Ishikawa (cell line): ENCODE measurements around the gene WDR73.

Source experiments
- CEBPB ChIP-seq: IDR thresholded peaks from 2 replicates; pipeline ENCODE4 v1.6.1; 2012
- CREB1 ChIP-seq: IDR thresholded peaks from 2 replicates; pipeline ENCODE4 v1.6.1; 2012; ENCODE audit warnings: low read depth
- EGR1 ChIP-seq: IDR thresholded peaks from 2 replicates; pipeline ENCODE4 v1.6.1; 2012
- EP300 ChIP-seq: IDR thresholded peaks from 2 replicates; pipeline ENCODE4 v1.6.1; 2012; ENCODE audit warnings: borderline replicate concordance
- FOXM1 ChIP-seq: IDR thresholded peaks from 2 replicates; pipeline ENCODE4 v1.6.1; 2012; ENCODE audit warnings: low read depth, borderline replicate concordance
- NFIC ChIP-seq: IDR thresholded peaks from 2 replicates; pipeline ENCODE4 v1.6.1; 2012
- RAD21 ChIP-seq: IDR thresholded peaks from 2 replicates; pipeline ENCODE4 v1.6.1; 2012; ENCODE audit warnings: low read depth
- REST ChIP-seq: IDR thresholded peaks from 2 replicates; pipeline ENCODE4 v1.6.1; 2012; ENCODE audit warnings: low read depth, mild to moderate bottlenecking
- TAF1 ChIP-seq: IDR thresholded peaks from 2 replicates; pipeline ENCODE4 v1.6.1; 2012; ENCODE audit warnings: low read depth, mild to moderate bottlenecking
- TCF12 ChIP-seq: IDR thresholded peaks from 2 replicates; pipeline ENCODE4 v1.6.1; 2012; ENCODE audit warnings: low read depth
- TEAD4 ChIP-seq: IDR thresholded peaks from 2 replicates; pipeline ENCODE4 v1.6.1; 2012
- USF1 ChIP-seq: IDR thresholded peaks from 2 replicates; pipeline ENCODE4 v1.6.1; 2012
- YY1 ChIP-seq: IDR thresholded peaks from 2 replicates; pipeline ENCODE4 v1.6.1; 2012; ENCODE audit warnings: low read depth
- ZBTB7A ChIP-seq: IDR thresholded peaks from 2 replicates; pipeline ENCODE4 v1.6.1; 2012; ENCODE audit warnings: low read depth
- TF ChIP-seq, protein P1 (sequence below): IDR thresholded peaks from 2 replicates; pipeline ENCODE4 v1.6.1; 2012

The WDR73 gene

GRCh38 chr15:84608707-84609284 is 45.3 kb downstream of the WDR73 start:
- TF ChIP-seq RAD21: no peak
- TF ChIP-seq ZBTB7A: no peak
- TF ChIP-seq USF1: no peak
- TF ChIP-seq REST: no peak
- TF ChIP-seq TAF1: no peak
- TF ChIP-seq, protein P1, sequence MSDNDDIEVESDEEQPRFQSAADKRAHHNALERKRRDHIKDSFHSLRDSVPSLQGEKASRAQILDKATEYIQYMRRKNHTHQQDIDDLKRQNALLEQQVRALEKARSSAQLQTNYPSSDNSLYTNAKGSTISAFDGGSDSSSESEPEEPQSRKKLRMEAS: no peak
- no peak for TF ChIP-seq CREB1
- TF ChIP-seq TEAD4: no peak
- TF ChIP-seq YY1: no peak

DNA sequence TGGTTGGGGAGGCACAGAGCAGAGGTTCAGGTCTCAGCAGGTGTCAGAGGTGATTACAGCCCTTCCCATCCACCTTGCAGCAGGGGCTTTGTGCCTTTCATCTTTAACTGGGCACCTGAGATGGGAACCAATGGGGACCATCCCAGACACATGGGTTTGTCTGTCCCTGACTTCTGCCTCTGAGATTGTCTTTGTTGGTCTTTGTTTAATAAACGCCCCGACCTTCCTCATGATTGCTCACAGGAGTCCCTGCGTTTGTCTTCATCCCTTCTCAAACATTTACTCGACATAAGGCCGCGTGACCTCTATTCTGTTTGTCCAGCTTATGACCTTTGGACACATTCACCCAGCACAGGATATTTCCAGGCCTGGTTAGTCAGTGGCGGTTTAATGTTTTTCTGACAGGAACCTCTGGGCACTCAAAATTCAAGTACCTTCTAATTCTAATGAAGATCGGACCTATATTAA is 47.4 kb downstream of the WDR73 start:
- TF ChIP-seq NFIC (no peak), CREB1 (no peak), CEBPB (no peak), EGR1 (no peak), ZBTB7A (no peak), TEAD4 (no peak), YY1 (no peak), TAF1 (no peak), TCF12 (no peak), FOXM1 (no peak)
- TF ChIP-seq, protein P1: no peak

DNA sequence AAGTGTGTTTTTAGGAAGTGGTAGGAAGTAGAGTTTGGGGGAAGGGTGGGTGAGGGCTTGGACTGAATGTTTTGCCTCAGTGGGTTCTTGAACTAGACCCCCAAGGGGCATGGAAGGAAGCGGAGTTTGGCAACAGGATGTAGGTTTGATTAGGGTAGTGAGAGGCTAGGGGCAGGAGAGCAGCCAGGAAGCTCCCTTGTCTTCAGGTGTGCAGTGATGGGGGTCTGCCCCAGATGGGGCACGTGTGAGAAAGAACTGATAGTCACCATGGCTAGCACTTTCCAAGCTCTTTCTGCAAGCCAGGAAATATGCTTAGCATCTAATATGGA is 48.6 kb downstream of the WDR73 start:
- TF ChIP-seq REST: no peak
- TF ChIP-seq, protein P1: no peak
- no peak for TF ChIP-seq EP300
- TF ChIP-seq USF1: no peak
- TF ChIP-seq RAD21: no peak
- TF ChIP-seq TAF1: no peak
- TF ChIP-seq ZBTB7A: no peak
- TF ChIP-seq CREB1: no peak
- no peak for TF ChIP-seq TEAD4
- TF ChIP-seq YY1: no peak
- TF ChIP-seq TCF12: no peak
- no peak for TF ChIP-seq NFIC
- TF ChIP-seq EGR1: no peak

GRCh38 chr15:84604826-84605553 is 49.1 kb downstream of the WDR73 start:
- TF ChIP-seq REST: no peak
- TF ChIP-seq EGR1: no peak
- TF ChIP-seq YY1: no peak
- TF ChIP-seq USF1: no peak
- TF ChIP-seq TEAD4: no peak
- TF ChIP-seq CEBPB: no peak
- TF ChIP-seq TCF12: no peak
- no peak for TF ChIP-seq NFIC
- TF ChIP-seq CREB1: no peak
- TF ChIP-seq RAD21: no peak
- TF ChIP-seq TAF1: no peak
- TF ChIP-seq, protein P1: no peak
- TF ChIP-seq FOXM1: no peak
- no peak for TF ChIP-seq EP300
- TF ChIP-seq ZBTB7A: no peak
